HG03558 (cell line): ENCODE measurements around the gene MEGF9.
"Not testable (repeated sequence)": the region's sequence is repeated elsewhere in the genome, so short reads cannot be mapped to it uniquely, and the experiment has no call there.

Experiments used
- ATAC-seq: cut with Tn5 transposase; IDR thresholded peaks from one replicate; pipeline ENCODE4 v1.9.1; 2021; ENCODE audit warnings: moderate number of reproducible peaks; ENCODE audit not compliant: unreplicated experiment; ENCODE audit errors: extremely low read depth

Gene MEGF9

DNA sequence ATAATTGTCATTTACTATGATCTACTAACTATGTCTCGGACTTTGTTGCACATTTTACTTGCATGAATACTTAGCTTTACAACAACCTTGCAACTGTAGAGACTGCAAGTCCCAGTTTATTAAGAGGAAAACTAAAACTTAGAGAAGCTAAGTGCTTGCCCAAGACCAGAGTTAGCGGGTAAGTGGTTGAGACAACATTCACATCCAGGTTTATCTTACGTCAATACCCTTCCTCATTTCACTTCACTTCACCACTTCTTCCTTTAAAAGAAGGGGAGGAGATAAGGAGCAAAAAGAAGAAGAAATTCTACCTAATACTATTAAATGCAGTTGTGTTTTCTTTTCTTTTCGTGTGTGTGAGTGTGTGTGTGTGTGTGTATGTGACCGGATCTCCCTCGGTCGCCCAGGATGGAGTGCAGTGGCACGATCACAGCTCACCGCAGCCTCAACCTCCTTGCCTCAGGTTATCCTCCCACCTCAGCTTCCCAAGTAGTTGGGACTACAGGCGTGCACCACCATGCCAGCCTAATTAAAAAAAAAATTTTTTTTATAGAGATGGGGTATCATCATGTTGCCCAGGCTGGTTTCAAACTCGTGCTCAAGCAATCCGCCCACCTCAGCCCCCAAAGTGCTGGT, 37.4 kb downstream of the MEGF9 start:
- ATAC-seq: no peak

DNA sequence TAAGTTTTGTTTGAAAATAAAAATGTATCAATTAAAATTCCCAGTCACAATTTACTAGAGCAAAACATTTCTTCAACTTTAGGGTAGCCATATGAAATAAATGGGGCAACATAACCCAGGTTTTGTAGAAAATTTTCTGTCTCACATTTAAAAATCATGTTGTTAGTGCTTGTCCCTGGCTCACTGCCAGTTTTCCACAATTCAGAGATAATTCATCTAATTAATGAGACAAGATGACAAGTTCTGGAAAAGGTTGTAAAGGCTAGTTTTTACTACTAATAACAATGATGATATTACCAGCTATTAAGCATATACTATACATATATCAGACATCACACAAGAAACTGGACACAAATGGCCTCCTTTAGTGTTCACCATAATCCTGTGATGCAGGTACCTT, 45.9 kb downstream of the MEGF9 start:
- no peak for ATAC-seq

GRCh38 chr9:120663950-120664349, 50.3 kb downstream of the MEGF9 start:
- ATAC-seq: no peak

DNA sequence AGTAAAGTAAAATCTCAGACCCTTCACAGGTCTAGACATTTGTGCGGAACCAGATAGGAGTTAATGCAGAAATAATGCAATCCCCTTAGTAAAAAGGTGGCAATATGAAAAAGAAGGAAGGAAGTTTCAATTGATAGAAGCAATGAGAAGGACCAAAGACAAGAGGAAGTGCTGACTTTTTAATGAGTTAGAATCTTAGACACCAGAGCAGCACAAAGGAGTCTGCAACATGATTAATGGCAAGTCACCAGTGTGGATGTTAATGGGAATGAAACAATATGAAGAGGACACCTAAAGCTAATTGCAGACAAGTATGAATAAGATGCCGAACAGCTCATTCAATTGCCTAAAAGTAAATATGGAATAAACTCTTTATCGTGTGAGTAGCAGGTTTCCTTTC, 50.9 kb downstream of the MEGF9 start:
- ATAC-seq: no peak

- no peak for ATAC-seq
Observed at GRCh38 chr9:120662513-120662912, 51.8 kb downstream of the MEGF9 start.

GRCh38 chr9:120659676-120660075, 54.6 kb downstream of the MEGF9 start:
- no peak for ATAC-seq

DNA sequence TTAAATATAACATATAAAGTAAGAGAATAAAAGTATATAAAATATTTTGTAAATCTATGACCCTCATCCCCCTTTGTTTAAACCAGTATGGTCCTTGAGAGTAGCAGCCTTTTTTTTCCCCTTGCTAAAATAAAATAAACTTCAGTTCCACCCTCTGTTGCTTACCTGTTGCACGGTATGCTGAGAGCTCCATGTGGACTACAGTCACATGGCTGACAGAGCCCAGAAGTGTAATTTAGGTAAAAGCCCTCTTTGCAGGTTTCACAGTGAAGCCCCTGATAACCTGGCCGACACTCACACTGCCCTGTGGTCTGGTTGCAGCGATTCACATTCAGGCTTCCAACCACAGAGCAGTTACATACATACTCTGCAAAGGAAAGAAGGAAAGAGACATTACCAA, 55.1 kb downstream of the MEGF9 start:
- no peak for ATAC-seq

GRCh38 chr9:120655005-120655622, 59.2 kb downstream of the MEGF9 start:
- no peak for ATAC-seq

DNA sequence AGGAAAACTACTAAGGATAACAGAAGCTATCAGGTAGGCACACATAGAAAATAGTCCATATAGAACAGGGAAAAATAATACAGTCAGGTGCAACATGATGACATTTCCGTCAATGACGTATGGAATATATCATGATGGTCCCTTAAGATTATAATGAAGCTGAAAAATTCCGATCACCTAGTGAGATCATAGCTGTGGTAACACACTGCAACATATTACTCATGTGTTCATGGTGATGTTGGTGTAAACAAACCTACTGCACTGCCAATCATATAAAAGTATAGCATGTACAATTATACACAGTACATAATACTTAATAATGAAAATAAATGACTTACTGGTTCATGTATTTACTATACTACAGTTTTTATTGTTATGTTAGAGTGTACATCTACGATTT, 60.0 kb downstream of the MEGF9 start:
- ATAC-seq: no peak

- ATAC-seq: no peak
Observed at GRCh38 chr9:120653762-120654161, 60.5 kb downstream of the MEGF9 start.

- no peak for ATAC-seq
Observed at GRCh38 chr9:120652934-120653333, 61.3 kb downstream of the MEGF9 start.

DNA sequence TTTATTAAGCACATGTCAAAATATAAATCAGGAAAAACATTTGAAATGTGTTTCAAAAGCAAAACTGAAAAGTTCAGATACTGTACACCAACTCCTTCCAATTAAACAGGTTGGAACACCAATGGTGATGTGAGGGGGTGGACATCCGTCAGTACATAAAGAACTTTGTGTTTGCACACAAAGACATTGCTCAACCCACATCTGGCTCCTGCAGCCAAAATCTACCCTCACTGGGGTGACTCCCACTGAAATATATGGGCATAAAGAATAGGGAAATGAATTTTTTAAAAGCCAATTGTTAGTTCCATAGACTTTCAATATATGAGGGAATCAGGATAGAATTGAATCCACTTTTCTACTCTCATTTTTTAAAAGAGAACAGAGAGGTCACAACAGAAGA, 63.9 kb downstream of the MEGF9 start:
- ATAC-seq: no peak

DNA sequence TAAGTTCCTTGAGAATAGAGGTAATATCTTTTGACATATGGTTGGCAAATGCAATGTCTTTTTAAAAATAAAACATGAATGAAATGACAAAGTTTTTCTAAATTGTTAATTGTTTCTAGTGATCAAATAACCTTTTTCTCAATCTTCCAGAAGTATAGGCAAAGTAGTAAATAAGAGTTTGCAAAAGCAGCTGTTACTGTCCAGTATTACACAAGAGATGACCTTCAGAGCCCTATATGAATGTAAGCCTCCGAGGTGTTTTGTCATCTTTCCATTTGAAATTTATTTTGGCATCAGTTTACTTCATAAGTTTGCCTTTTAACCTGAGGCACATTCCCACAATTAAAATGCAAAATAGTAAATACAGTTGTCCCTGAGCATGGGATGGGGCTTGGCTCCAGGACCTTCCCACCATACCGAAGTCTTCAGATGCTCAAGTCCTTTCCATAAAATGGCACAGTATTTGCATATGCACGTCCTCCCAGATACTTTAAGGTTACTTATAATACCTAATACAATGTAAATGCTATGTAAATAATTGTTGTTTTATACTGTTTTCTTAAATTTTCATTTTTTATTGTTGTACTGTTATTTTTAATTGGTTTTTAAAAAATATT, 65.6 kb downstream of the MEGF9 start:
- no peak for ATAC-seq

DNA sequence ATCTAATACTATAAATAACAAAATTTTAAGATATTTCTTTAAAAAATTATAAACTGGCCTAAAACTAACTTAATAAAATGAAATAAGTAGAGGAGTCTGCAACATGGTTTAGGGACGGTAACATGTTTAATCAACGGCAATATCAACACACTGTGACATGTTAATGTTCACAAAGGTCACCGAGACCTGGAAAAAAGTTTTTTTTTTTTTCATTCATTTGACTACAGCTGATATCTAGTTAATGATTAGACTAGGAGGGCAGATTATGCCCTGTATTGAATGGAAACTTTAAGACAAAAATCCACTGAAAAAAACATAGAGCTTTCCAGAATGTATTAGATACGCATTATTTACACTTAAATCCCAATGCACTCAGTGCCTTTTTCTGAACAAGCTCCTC, 67.3 kb downstream of the MEGF9 start:
- ATAC-seq: no peak

- ATAC-seq: no peak
Observed at GRCh38 chr9:120645760-120646159, 68.5 kb downstream of the MEGF9 start.

DNA sequence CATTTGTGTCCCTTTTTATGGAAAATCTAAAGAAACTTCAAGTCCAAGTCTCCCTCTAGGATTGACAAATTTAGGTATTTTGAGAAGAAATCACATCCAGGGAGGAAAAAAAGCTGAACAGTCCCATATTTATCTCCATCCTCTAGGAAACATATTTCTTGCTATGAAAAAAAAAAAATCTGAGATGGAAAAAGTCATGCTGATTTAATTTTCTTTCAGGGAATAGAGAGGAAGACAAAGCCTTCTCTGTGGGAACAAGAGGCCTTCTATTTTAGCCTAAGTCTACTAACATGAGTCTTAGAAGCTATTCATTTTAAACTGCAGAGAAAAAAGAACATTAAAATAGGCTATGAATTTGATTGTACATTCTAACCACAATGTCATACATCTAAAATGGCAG, 71.2 kb downstream of the MEGF9 start:
- ATAC-seq: no peak

GRCh38 chr9:120642129-120642770, 72.0 kb downstream of the MEGF9 start:
- no peak for ATAC-seq

- ATAC-seq: not testable (repeated sequence)
Observed at GRCh38 chr9:120640874-120641273, 73.4 kb downstream of the MEGF9 start.

DNA sequence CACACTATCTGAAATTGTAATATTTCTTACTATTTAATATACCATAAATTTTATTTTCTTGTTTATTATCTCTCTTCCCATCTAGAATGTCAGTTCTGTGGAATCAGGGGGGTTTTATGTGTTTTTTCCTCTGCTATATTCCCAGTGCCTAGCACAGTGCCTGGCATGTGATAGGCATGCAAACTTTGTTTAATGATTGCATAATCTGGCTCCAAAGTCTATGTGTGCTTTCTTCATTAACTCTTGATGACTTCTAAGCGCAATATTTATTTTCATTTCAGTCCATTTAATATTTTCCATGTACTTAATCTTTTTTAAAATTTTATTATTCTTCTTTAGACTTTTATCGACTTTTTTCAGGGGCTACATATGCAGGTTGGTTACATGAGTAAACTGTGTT, 73.9 kb downstream of the MEGF9 start:
- no peak for ATAC-seq

DNA sequence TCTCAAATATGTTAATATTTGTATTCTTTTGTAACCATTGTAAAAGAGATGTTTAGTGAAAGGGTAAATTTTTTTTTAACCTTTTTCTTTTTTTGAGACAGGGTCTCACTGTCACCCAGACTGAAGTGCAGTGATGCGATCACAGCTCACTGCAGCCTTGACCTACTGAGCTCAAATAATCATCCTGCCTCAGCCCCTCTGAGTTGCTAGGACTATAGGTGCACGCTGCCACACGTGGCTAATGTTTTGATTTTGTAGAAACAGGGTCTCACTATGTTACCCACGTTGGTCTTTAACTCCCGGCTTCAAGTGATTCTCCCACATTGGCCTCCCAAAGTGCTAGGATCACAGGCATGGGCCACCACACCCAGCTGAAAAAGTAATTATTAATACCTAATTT, 76.4 kb downstream of the MEGF9 start:
- ATAC-seq: no peak

- ATAC-seq: no peak
Observed at GRCh38 chr9:120636194-120636957, 77.9 kb downstream of the MEGF9 start.
